C4-2B (cell line): ENCODE results near the gene CELA3A.
"Not testable (repeated sequence)": the region's sequence is repeated elsewhere in the genome, so short reads cannot be mapped to it uniquely, and the experiment has no call there.

ENCODE experiments used
- ZFX ChIP-seq: fragments of 450-650 bp; IDR thresholded peaks from 2 replicates; pipeline ENCODE4 v1.6.1; 2017
- TF ChIP-seq, protein P1 (sequence below): fragments of 450-650 bp; conservative IDR thresholded peaks from 2 replicates; pipeline ENCODE4 v1.5.1; 2017; ENCODE audit warnings: mild to moderate bottlenecking

GRCh38 chr1:21998624-21999294 lies 2.7 kb upstream of the CELA3A start:
- TF ChIP-seq, protein P1, sequence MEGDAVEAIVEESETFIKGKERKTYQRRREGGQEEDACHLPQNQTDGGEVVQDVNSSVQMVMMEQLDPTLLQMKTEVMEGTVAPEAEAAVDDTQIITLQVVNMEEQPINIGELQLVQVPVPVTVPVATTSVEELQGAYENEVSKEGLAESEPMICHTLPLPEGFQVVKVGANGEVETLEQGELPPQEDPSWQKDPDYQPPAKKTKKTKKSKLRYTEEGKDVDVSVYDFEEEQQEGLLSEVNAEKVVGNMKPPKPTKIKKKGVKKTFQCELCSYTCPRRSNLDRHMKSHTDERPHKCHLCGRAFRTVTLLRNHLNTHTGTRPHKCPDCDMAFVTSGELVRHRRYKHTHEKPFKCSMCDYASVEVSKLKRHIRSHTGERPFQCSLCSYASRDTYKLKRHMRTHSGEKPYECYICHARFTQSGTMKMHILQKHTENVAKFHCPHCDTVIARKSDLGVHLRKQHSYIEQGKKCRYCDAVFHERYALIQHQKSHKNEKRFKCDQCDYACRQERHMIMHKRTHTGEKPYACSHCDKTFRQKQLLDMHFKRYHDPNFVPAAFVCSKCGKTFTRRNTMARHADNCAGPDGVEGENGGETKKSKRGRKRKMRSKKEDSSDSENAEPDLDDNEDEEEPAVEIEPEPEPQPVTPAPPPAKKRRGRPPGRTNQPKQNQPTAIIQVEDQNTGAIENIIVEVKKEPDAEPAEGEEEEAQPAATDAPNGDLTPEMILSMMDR, result not testable (repeated sequence)
- not testable (repeated sequence) for TF ChIP-seq ZFX
